MM.1S (cell line): ENCODE data around the gene ABHD15.

Experiments used
- DNase-seq: peaks from one replicate; pipeline ENCODE4 v3.0.0-alpha.2; 2015
- H2AFZ ChIP-seq: fragments of 300-600 bp; sonication (generic); 2 replicates; pipeline ENCODE4 v1.6.0; 2016; ENCODE audit warnings: antibody characterized with exemption, low read length
- H3F3A ChIP-seq: fragments of 300-600 bp; sonication (generic); 2 replicates; pipeline ENCODE4 v1.6.1; 2016; ENCODE audit warnings: mild to moderate bottlenecking, antibody characterized with exemption, low read length, moderate library complexity, mixed read lengths; ENCODE audit not compliant: insufficient read depth
- H3K27ac ChIP-seq: fragments of 300-600 bp; sonication (generic); 2 replicates; pipeline ENCODE4 v1.5.1; 2016; ENCODE audit warnings: mild to moderate bottlenecking, low read length
- H3K27me3 ChIP-seq: fragments of 300-600 bp; sonication (generic); replicated peaks from 2 replicates; pipeline ENCODE4 v1.6.0; 2016; ENCODE audit warnings: low read length; ENCODE audit not compliant: insufficient read depth
- H3K36me3 ChIP-seq: fragments of 300-600 bp; sonication (generic); replicated peaks from 2 replicates; pipeline ENCODE4 v1.6.1; 2016; ENCODE audit warnings: mild to moderate bottlenecking, low read length, mixed read lengths; ENCODE audit not compliant: insufficient read depth
- H3K4me1 ChIP-seq: fragments of 300-600 bp; sonication (generic); 2 replicates; pipeline ENCODE4 v1.6.1; 2016; ENCODE audit warnings: low read length, mixed read lengths
- H3K4me2 ChIP-seq: fragments of 300-600 bp; sonication (generic); 2 replicates; pipeline ENCODE4 v1.6.0; 2016; ENCODE audit warnings: low read depth, low read length
- H3K4me3 ChIP-seq: fragments of 300-600 bp; sonication (generic); 2 replicates; pipeline ENCODE4 v1.5.1; 2016; ENCODE audit warnings: low read length, mixed read lengths
- H3K79me2 ChIP-seq: fragments of 300-600 bp; sonication (generic); 2 replicates; pipeline ENCODE4 v1.6.1; 2016; ENCODE audit warnings: mixed run types, low read length, mixed read lengths
- H3K9ac ChIP-seq: fragments of 300-600 bp; sonication (generic); 2 replicates; pipeline ENCODE4 v1.6.1; 2016; ENCODE audit warnings: low read length, mixed read lengths
- H3K9me2 ChIP-seq: fragments of 300-600 bp; sonication (generic); replicated peaks from 2 replicates; pipeline ENCODE4 v1.6.1; 2016; ENCODE audit warnings: mild to moderate bottlenecking, low read length, mixed read lengths; ENCODE audit not compliant: insufficient read depth
- H3K9me3 ChIP-seq: fragments of 300-600 bp; sonication (generic); replicated peaks from 2 replicates; pipeline ENCODE4 v1.6.1; 2016; ENCODE audit warnings: mild to moderate bottlenecking, low read length, mixed read lengths; ENCODE audit not compliant: insufficient read depth
- H4K20me1 ChIP-seq: fragments of 300-600 bp; sonication (generic); 2 replicates; pipeline ENCODE4 v1.6.1; 2016; ENCODE audit warnings: mild to moderate bottlenecking, low read length, moderate library complexity, mixed read lengths; ENCODE audit not compliant: insufficient read depth
- EZH2 ChIP-seq: fragments of 300-600 bp; sonication (generic); optimal IDR thresholded peaks from 2 replicates; pipeline ENCODE3; 2017; ENCODE audit warnings: low read depth, mild to moderate bottlenecking, antibody characterized with exemption, low read length, mixed read lengths
- EZH2phosphoT487 ChIP-seq: fragments of 300-600 bp; sonication (generic); IDR thresholded peaks from 2 replicates; pipeline ENCODE4 v1.6.1; 2018; ENCODE audit warnings: antibody characterized with exemption, low read length
- TF ChIP-seq, protein P1 (sequence below): fragments of 300-600 bp; sonication (generic); IDR thresholded peaks from 2 replicates; pipeline ENCODE4 v1.5.1; 2016; ENCODE audit warnings: antibody characterized with exemption, low read length, mixed read lengths

ABHD15 gene

GRCh38 chr17:29574732-29575510, 8.1 kb upstream of the ABHD15 start:
- Histone ChIP-seq H3K27ac (no peak overlapping the region), H3K79me2 (no peaks in the 10 kb centered on the region)

DNA sequence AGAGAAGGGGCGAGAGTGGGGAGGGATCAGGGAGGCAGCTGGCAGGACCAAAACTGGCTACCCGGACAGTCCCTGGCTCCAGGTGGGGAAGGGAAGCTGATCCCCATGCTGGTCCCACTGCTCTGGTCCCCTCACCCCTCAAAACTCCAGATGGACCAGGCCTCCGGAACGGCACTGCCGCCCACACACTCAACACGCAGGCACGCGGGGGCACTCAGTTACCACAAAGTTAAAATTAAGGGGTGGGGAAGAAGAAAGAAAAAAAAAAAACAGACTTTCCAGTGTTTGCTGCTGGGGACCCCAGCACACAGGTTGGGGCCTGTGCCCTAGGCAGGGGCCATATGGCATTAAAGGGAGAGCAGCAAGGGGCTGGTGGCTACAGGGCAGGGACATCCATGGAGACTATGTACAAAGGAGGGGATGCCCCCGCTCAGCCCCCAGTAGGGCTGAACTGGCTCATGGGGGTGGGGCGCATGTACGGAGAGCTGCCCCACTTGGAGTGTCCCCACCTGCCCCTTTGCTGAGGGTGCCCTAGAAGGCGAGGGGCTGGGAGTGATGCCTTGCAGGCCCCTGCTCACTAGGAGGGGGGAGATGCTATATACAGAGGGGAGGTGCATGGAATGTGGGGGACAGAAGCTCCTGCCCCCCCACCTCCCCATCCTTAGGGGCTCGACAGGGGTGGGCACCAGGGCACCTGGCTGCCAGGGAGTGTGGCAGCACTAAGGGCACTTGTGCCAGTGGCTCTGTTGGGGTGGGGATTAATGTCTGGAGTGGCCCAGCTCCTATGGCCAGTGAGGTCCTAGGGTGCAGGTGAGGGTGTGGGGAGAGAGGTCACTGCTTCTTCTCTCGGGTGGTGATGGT, 7.3 kb upstream of the ABHD15 start:
- no peak for DNase-seq
- TF ChIP-seq EZH2phosphoT487 = no peak
- TF ChIP-seq, protein P1, sequence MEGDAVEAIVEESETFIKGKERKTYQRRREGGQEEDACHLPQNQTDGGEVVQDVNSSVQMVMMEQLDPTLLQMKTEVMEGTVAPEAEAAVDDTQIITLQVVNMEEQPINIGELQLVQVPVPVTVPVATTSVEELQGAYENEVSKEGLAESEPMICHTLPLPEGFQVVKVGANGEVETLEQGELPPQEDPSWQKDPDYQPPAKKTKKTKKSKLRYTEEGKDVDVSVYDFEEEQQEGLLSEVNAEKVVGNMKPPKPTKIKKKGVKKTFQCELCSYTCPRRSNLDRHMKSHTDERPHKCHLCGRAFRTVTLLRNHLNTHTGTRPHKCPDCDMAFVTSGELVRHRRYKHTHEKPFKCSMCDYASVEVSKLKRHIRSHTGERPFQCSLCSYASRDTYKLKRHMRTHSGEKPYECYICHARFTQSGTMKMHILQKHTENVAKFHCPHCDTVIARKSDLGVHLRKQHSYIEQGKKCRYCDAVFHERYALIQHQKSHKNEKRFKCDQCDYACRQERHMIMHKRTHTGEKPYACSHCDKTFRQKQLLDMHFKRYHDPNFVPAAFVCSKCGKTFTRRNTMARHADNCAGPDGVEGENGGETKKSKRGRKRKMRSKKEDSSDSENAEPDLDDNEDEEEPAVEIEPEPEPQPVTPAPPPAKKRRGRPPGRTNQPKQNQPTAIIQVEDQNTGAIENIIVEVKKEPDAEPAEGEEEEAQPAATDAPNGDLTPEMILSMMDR = no peak
- TF ChIP-seq EZH2 = no peak
- no peak overlapping the region for H3K4me2 ChIP-seq
- no peaks in the 10 kb centered on the region for H3K9me3 ChIP-seq
- H3K27ac ChIP-seq = no peak overlapping the region
- no peak overlapping the region for H3K4me3 ChIP-seq
- H3K27me3 ChIP-seq = no peaks in the 10 kb centered on the region
- no peak overlapping the region for H2AFZ ChIP-seq
- H3K9ac ChIP-seq = no peak overlapping the region
- H3K36me3 ChIP-seq = no peaks in the 10 kb centered on the region
- H3K79me2 ChIP-seq = no peaks in the 10 kb centered on the region
- no peaks in the 10 kb centered on the region for H3K9me2 ChIP-seq
- 0 out of 2 replicates have a peak, but pooled peaks cover 5% of the 10 kb centered on the region for H3F3A ChIP-seq
- H4K20me1 ChIP-seq = no peaks in the 10 kb centered on the region
- no peaks in the 10 kb centered on the region for H3K4me1 ChIP-seq

More at GRCh38 chr17:29574732-29575510, 8.1 kb upstream of the ABHD15 start:
- H3K9me3 ChIP-seq = no peaks in the 10 kb centered on the region
- H3K9me2 ChIP-seq = no peaks in the 10 kb centered on the region
- H3K36me3 ChIP-seq = no peaks in the 10 kb centered on the region
- TF ChIP-seq EZH2 = no peak
- TF ChIP-seq EZH2phosphoT487 = no peak
- TF ChIP-seq, protein P1 = no peak
- H3K4me1 ChIP-seq = no peaks in the 10 kb centered on the region
- no peak overlapping the region for H3K4me2 ChIP-seq
- no peak for DNase-seq
- H3F3A ChIP-seq = no peaks in the 10 kb centered on the region
- H3K9ac ChIP-seq = no peak overlapping the region
- H2AFZ ChIP-seq = no peak overlapping the region
- no peak overlapping the region for H3K4me3 ChIP-seq
- no peaks in the 10 kb centered on the region for H3K27me3 ChIP-seq
- no peaks in the 10 kb centered on the region for H4K20me1 ChIP-seq

DNA sequence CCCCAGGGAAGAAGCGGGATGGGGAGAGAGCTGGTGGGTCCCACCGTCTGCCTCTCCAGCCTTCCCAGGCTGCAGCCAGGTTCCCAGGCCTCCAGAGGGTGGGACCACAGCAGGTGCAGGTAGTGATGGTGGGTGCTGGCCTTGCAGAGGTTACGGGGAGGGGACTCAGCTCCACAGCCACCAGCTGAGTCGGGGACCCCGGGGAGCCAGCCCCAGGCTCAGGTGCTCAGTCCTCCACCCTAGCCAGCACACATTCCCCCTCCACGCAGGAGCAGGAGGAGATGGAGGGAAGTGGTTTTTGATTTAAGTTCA, 6.7 kb upstream of the ABHD15 start:
- Histone ChIP-seq H3F3A (0 out of 2 replicates have a peak, but pooled peaks cover 5% of the 10 kb centered on the region), H3K79me2 (no peaks in the 10 kb centered on the region), H3K4me1 (no peaks in the 10 kb centered on the region), H3K36me3 (no peaks in the 10 kb centered on the region), H3K9me3 (no peaks in the 10 kb centered on the region), H3K4me3 (no peak overlapping the region), H3K4me2 (no peak overlapping the region), H3K9ac (no peak overlapping the region), H3K9me2 (no peaks in the 10 kb centered on the region), H3K27me3 (no peaks in the 10 kb centered on the region), H2AFZ (no peak overlapping the region), H3K27ac (no peak overlapping the region), H4K20me1 (no peaks in the 10 kb centered on the region)
- TF ChIP-seq, protein P1 = no peak
- TF ChIP-seq EZH2phosphoT487 (no peak), EZH2 (no peak)
- DNase-seq = no peak
